SK-N-SH (cell line): Measurements from ENCODE around the gene DMAP1.

ENCODE experiments used
- TF ChIP-seq, protein P1 (sequence below): fragments of 200-600 bp; sonication (generic); IDR thresholded peaks from 2 replicates; pipeline ENCODE4 v1.6.1; 2017; ENCODE audit warnings: antibody characterized with exemption, mild to moderate bottlenecking, moderate library complexity
- TF ChIP-seq, protein P2 (sequence below): IDR thresholded peaks from 2 replicates; pipeline ENCODE4; 2012

DNA sequence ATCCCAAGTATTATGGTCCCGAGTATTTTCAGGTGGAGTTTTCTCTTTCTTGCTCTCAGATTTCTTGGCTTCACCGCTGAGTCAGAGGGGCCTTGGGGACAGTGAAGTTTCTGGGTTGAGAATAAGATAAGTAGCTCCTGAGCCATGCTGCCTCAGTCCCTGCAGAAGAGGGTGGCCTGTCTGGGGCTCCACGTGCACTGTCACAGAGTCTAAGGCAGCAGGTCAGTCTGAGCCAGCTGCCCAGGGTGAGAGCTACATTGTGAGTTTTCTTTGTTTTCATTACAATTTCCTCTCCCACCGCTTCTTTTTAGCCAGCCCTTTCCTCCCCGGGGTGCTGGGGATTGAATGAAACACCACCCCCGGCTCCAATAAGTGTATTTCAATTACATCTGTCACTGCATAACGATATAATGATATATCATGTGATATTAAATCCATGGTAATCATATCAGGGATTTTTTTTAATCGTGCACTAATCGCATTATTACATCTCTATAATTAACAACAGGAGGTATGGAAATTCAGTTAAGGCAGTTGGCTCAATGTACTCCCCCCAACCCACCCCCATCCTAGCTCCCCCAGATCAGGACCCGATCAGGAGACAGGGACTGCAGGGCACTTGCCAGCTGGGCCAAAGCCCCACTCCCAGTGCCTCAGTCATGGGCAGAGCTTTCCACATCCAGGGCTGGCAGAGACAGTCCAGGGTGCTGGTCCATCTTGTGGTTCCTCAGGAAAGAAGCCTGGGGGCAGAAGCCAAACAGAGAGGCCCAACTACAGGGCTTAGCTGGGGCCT is 43.7 kb downstream of the DMAP1 start:
- TF ChIP-seq, protein P1, sequence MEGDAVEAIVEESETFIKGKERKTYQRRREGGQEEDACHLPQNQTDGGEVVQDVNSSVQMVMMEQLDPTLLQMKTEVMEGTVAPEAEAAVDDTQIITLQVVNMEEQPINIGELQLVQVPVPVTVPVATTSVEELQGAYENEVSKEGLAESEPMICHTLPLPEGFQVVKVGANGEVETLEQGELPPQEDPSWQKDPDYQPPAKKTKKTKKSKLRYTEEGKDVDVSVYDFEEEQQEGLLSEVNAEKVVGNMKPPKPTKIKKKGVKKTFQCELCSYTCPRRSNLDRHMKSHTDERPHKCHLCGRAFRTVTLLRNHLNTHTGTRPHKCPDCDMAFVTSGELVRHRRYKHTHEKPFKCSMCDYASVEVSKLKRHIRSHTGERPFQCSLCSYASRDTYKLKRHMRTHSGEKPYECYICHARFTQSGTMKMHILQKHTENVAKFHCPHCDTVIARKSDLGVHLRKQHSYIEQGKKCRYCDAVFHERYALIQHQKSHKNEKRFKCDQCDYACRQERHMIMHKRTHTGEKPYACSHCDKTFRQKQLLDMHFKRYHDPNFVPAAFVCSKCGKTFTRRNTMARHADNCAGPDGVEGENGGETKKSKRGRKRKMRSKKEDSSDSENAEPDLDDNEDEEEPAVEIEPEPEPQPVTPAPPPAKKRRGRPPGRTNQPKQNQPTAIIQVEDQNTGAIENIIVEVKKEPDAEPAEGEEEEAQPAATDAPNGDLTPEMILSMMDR = no peak
- TF ChIP-seq, protein P2, sequence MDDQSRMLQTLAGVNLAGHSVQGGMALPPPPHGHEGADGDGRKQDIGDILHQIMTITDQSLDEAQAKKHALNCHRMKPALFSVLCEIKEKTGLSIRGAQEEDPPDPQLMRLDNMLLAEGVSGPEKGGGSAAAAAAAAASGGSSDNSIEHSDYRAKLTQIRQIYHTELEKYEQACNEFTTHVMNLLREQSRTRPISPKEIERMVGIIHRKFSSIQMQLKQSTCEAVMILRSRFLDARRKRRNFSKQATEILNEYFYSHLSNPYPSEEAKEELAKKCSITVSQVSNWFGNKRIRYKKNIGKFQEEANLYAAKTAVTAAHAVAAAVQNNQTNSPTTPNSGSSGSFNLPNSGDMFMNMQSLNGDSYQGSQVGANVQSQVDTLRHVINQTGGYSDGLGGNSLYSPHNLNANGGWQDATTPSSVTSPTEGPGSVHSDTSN = no peak
